Esophagus squamous epithelium (tissue), 4 donors: ENCODE measurements around the gene ANGPTL4.

Experiments used
- POLR2A ChIP-seq, 4 donors: fragments of 450-650 bp; IDR thresholded peaks; one replicate each; pipeline ENCODE4 v1.6.1; 2017; ENCODE audit warnings: antibody characterized with exemption in 4 of 4, mild to moderate bottlenecking in 4 of 4, moderate library complexity in 3 of 4
- TF ChIP-seq, protein P1 (sequence below), 6 experiments: fragments of 450-650 bp in 4 of 6; fragments of 200-600 bp in 2 of 6; sonication (generic) in 2 of 6; IDR thresholded peaks; one replicate each; pipeline ENCODE4 v1.5.1; 2016 to 2019; ENCODE audit warnings: antibody characterized with exemption in 6 of 6, mild to moderate bottlenecking in 4 of 6, moderate library complexity in 4 of 6

GRCh38 chr19:8416796-8417195, 52.8 kb downstream of the ANGPTL4 start:
- TF ChIP-seq, protein P1, sequence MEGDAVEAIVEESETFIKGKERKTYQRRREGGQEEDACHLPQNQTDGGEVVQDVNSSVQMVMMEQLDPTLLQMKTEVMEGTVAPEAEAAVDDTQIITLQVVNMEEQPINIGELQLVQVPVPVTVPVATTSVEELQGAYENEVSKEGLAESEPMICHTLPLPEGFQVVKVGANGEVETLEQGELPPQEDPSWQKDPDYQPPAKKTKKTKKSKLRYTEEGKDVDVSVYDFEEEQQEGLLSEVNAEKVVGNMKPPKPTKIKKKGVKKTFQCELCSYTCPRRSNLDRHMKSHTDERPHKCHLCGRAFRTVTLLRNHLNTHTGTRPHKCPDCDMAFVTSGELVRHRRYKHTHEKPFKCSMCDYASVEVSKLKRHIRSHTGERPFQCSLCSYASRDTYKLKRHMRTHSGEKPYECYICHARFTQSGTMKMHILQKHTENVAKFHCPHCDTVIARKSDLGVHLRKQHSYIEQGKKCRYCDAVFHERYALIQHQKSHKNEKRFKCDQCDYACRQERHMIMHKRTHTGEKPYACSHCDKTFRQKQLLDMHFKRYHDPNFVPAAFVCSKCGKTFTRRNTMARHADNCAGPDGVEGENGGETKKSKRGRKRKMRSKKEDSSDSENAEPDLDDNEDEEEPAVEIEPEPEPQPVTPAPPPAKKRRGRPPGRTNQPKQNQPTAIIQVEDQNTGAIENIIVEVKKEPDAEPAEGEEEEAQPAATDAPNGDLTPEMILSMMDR (IDR thresholded peaks at IDR 0.05), result no peak
- TF ChIP-seq POLR2A (IDR thresholded peaks at IDR 0.05), result no peak
